GM10248 (cell line): ENCODE results near the gene CTAGE1.
"Not testable (repeated sequence)": the region's sequence is repeated elsewhere in the genome, so short reads cannot be mapped to it uniquely, and the experiment has no call there.

Source experiments
- CTCF ChIA-PET: fragments of 300-600 bp; sonication (Branson Sonifier 250); formaldehyde crosslinking; extraction: SDS; loops from one replicate; lab custom pipeline; 2021; ENCODE audit warnings: antibody characterized with exemption; lab: Yijun Ruan, JAX
- POLR2A ChIA-PET: fragments of 350-650 bp; sonication (Branson Sonifier 250); formaldehyde crosslinking; extraction: SDS; loops from one replicate; lab custom pipeline; 2020; ENCODE audit warnings: antibody characterized with exemption; lab: Yijun Ruan, JAX
- DNase-seq: peaks from one replicate; pipeline ENCODE4 v3.0.0; 2012; ENCODE audit errors: extremely low spot score
- TF ChIP-seq, protein P1 (sequence below): IDR thresholded peaks from 2 replicates; pipeline ENCODE4 v1.5.1; 2012; ENCODE audit warnings: mild to moderate bottlenecking, low read depth; ENCODE audit errors: extremely low read depth, missing control alignments, control extremely low read depth

CTAGE1 gene

DNA sequence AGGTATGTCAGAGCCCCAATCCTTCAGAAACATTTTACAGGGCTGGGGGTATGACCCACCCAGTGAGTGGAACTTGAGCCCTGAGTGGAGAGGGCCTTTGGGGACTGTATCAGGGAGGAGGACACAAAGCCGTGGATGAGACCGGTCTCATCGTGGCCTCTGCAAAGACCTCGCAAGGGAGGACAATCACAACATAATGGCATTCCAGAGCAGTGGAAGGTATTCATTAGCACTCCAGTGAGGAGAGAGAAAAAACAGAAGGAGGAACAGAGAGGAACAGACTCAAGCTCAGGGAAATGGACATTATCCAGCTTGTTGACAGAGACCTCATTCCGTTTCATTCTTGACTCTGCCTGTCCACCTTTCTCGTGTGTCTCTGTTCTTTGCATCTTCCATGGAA, 38.8 kb upstream of the CTAGE1 start:
- DNase-seq, result no peak
- CTCF ChIA-PET, result no interaction called here
- POLR2A ChIA-PET, result no interaction called here
- TF ChIP-seq, protein P1, sequence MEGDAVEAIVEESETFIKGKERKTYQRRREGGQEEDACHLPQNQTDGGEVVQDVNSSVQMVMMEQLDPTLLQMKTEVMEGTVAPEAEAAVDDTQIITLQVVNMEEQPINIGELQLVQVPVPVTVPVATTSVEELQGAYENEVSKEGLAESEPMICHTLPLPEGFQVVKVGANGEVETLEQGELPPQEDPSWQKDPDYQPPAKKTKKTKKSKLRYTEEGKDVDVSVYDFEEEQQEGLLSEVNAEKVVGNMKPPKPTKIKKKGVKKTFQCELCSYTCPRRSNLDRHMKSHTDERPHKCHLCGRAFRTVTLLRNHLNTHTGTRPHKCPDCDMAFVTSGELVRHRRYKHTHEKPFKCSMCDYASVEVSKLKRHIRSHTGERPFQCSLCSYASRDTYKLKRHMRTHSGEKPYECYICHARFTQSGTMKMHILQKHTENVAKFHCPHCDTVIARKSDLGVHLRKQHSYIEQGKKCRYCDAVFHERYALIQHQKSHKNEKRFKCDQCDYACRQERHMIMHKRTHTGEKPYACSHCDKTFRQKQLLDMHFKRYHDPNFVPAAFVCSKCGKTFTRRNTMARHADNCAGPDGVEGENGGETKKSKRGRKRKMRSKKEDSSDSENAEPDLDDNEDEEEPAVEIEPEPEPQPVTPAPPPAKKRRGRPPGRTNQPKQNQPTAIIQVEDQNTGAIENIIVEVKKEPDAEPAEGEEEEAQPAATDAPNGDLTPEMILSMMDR, result no peak

DNA sequence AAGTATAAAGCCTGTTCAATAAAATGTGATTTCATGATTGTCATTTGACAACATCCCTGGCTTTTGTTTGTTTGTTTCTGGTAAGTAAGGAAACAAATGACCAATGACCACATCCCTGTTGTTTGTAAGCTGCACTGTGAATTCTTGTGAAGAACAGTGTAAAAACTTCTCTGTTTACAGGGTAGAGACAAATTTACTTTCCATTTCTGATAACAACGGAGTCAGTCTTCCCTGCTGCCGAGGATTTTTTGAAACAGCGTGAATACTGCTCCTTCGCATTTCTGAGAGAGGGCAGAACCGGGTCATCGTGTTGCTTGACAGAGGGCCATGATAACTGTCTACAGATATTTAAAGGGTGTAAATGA, 38.4 kb upstream of the CTAGE1 start:
- ChIA-PET POLR2A (no interaction called here), CTCF (no interaction called here)
- TF ChIP-seq, protein P1, result no peak
- DNase-seq, result no peak

DNA sequence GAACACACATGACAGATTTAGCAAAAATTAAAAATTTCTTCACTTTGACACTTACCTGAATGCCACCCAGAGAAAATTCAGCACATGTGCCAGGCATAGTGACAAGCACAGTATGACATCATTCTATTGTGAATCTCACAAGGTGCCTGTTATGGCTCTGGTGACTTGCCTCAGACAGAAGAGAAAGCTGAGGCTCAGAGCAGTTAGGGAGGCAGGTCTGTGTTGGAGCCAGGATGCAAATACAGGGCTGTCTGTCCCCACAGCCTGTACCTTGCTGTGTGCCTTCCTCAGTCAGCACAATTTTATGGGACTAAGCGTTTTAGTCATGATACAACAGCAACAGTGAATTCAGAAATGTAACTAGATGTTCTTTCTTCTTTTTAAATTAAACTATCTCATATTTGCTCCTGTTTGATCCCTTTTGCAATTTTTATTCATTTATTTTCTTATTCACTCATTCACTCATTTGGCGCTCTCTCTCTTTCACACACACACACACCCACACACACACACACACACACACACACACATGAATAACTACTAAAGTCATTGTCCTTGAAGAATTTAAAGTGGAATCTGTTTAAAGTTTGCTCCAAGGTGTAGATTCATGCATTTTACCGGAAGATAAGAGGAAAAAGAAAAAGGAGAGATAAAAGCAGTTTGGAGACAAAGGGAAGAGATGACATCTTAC, 37.9 kb upstream of the CTAGE1 start:
- ChIA-PET POLR2A (no interaction called here), CTCF (no interaction called here)
- no peak for DNase-seq
- TF ChIP-seq, protein P1, result no peak

DNA sequence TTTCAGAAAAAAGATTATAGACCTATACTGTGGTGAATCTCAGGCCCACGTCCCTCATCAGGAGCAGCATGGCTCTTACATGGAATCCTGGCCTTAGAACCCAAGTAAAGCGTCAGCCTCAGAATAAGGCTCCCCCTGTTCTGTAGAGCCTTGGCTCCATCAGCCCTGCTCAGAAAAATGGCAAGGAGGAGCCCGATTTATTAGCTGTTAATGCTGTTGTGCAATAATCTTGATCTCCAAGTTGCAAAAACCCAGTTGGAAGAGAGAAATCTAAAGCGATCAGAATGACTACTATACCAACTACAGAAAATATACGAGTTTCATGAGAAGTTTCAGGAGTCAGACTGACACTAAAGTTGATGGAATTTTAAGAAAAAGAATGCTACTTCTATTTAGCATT, 35.6 kb upstream of the CTAGE1 start:
- TF ChIP-seq, protein P1, result no peak
- no peak for DNase-seq
- ChIA-PET POLR2A (no interaction called here), CTCF (no interaction called here)

DNA sequence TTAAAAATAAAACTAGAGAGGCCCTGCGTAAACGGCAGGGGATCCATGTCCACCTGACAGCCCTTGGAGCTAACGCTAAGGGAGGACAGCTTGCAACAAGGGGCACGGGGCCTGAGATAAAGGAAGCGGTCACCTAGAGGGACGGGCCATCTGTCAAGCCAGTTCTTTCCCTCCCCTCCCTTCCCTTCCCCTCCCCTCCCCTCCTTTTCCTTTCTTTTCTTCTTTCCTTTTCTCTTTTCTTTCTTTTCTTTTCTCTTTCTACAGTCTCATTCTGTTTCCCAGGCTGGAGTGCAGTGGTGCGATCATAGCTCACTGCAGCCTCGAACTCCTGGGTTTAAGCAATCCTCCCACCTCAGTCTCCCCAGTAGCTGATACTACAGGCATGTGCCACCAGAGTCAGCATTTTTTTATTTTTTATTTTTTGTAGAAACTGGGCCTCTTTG, 34.5 kb upstream of the CTAGE1 start:
- ChIA-PET POLR2A (no interaction called here), CTCF (interaction anchor here (1.1 kb wide), 1 partner anchor 12 kb away, joined by 4 read pairs; no protein-coding TSS in a partner anchor)
- no peak for DNase-seq
- TF ChIP-seq, protein P1, result no peak

DNA sequence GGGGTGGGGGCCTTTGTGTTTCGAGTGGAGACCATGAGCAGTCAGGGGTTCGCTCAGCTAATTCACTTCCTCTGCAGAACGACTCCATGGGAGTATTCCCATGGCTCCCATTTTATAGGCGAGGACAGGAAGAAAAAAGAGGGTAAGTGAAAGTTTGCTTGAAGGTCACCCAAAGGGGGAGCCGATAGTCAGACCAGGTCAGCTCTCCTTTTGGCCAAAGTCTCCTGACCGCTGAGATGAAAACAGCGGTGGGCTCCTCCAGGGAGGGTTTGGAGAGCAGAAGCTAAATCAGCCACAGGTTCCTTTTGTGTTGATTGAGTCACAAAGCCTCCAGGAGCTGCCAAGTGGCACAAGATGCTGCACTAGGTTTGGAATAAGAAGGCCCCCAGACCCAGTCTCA, 34.1 kb upstream of the CTAGE1 start:
- ChIA-PET CTCF (interaction anchor here (1.1 kb wide), 1 partner anchor 12 kb away, joined by 4 read pairs; no protein-coding TSS in a partner anchor), POLR2A (no interaction called here)
- no peak for DNase-seq
- TF ChIP-seq, protein P1, result no peak

DNA sequence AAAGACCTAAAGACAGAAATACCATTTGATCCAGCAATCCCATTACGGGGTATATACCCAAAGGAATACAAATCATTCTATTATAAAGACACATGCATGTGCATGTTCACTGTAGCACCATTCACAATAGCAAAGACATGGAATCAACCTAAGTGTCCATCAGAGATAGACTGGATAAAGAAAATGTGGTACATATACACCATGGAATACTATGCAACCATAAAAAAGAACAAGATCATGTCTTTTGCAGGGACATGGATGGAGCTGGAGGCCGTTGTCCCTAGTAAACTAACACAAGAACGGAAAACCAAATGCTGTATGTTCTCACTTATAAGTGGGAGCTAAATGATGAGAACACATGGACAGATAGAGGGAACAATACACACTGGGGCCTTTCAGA, 33.1 kb upstream of the CTAGE1 start:
- DNase-seq, CTCF ChIA-PET, POLR2A ChIA-PET: not testable (repeated sequence)

DNA sequence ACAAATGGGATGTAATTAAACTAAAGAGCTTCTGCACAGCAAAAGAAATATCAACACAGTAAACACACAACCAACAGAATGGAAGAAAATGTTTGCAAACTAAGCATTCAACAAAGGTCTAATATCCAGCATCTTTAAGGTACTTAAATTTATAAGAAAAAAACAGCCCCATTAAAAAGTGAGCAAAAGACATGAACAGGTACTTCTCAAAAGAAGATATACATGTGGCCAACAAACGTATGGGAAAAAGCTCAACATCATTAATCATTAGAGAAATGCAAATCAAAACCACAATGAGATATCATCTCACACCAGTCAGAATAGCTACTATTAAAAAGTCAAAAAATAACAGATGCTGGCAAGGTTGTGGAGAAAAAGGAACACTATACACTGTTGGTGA, 32.6 kb upstream of the CTAGE1 start:
- POLR2A ChIA-PET, DNase-seq: not testable (repeated sequence)
- CTCF ChIA-PET, result interaction anchor here (1.4 kb wide), 1 partner anchor 11 kb away, joined by 4 read pairs; no protein-coding TSS in a partner anchor

DNA sequence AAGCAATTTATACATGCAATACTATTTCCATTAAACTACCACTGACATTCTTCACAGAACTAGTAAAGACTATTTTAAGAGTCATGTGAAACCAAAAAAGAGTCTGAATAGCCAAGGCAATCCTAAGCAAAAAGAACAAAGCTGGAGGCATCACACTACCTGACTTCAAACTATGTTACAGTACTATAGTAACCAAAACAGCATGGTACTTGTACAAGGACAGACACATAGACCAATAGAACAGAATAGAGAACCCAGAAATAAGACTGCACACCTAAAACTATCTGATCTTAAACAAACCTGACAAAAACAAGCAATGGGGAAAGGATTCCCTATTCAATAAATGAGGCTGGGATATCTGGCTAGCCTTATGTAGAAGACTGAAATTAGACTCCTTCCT, 32.0 kb upstream of the CTAGE1 start:
- CTCF ChIA-PET, result interaction anchor here (1.4 kb wide), 1 partner anchor 11 kb away, joined by 4 read pairs; no protein-coding TSS in a partner anchor
- DNase-seq, POLR2A ChIA-PET: not testable (repeated sequence)
